Mesendoderm (in vitro differentiated cells): ENCODE measurements around the gene RAVER1. TPM values are rescaled to one million over a fixed set of nuclear protein-coding genes. Genes with fewer than 3 reads are reported as not detected.

ENCODE experiments used
- DNase-seq: peaks from one replicate; pipeline ENCODE4 v3.0.0; 2013
- H2AK5ac ChIP-seq: 2 replicates; pipeline ENCODE4 v1.6.1; 2013; ENCODE audit warnings: low read length, inconsistent platforms
- H2BK120ac ChIP-seq: 2 replicates; pipeline ENCODE4 v1.6.1; 2013; ENCODE audit warnings: low read depth, mild to moderate bottlenecking, low read length, moderate library complexity, mixed read lengths
- H2BK15ac ChIP-seq: replicated peaks from 2 replicates; pipeline ENCODE4 v1.6.1; 2013; ENCODE audit warnings: low read depth, mild to moderate bottlenecking, moderate library complexity
- H2BK5ac ChIP-seq: 2 replicates; pipeline ENCODE4 v1.6.1; 2013; ENCODE audit warnings: low read length, inconsistent platforms
- H3K18ac ChIP-seq: 2 replicates; pipeline ENCODE4 v1.6.1; 2013; ENCODE audit warnings: mild to moderate bottlenecking, low read length, mixed read lengths
- H3K23ac ChIP-seq: one replicate; pipeline ENCODE4 v1.6.1; 2013; ENCODE audit warnings: low read length
- H3K27ac ChIP-seq: 2 replicates; pipeline ENCODE4 v1.5.1; 2013; ENCODE audit warnings: low read depth, mild to moderate bottlenecking, inconsistent platforms, low read length, moderate library complexity
- H3K27me3 ChIP-seq: 2 replicates; pipeline ENCODE4 v1.6.1; 2013; ENCODE audit warnings: low read length, control low read depth, mild to moderate bottlenecking, inconsistent platforms; ENCODE audit not compliant: insufficient read depth, poor library complexity
- H3K36me3 ChIP-seq: 2 replicates; pipeline ENCODE4 v1.6.1; 2013; ENCODE audit warnings: low read length, inconsistent platforms; ENCODE audit not compliant: control insufficient read depth, insufficient read depth
- H3K4ac ChIP-seq: one replicate; pipeline ENCODE4 v1.6.1; 2013; ENCODE audit warnings: low read depth, mild to moderate bottlenecking, low read length, moderate library complexity
- H3K4me1 ChIP-seq: 2 replicates; pipeline ENCODE4 v1.6.1; 2013; ENCODE audit warnings: low read depth, low read length, inconsistent platforms; ENCODE audit not compliant: control insufficient read depth
- H3K4me2 ChIP-seq: 2 replicates; pipeline ENCODE4 v1.6.1; 2013; ENCODE audit warnings: low read length
- H3K4me3 ChIP-seq: 2 replicates; pipeline ENCODE4 v1.5.1; 2013; ENCODE audit warnings: mild to moderate bottlenecking, low read length
- H3K56ac ChIP-seq: one replicate; pipeline ENCODE4 v1.6.1; 2013; ENCODE audit warnings: low read length
- H3K79me1 ChIP-seq: 2 replicates; pipeline ENCODE4 v1.6.1; 2013; ENCODE audit warnings: low read length, inconsistent platforms
- H3K79me2 ChIP-seq: 2 replicates; pipeline ENCODE4 v1.6.1; 2013; ENCODE audit warnings: mild to moderate bottlenecking, low read length; ENCODE audit not compliant: control insufficient read depth, insufficient read depth
- H3K9ac ChIP-seq: 2 replicates; pipeline ENCODE4 v1.6.1; 2013; ENCODE audit warnings: low read length, inconsistent platforms
- H4K5ac ChIP-seq: one replicate; pipeline ENCODE4 v1.6.1; 2013; ENCODE audit warnings: low read length
- H4K8ac ChIP-seq: one replicate; pipeline ENCODE4 v1.6.1; 2013; ENCODE audit warnings: low read depth, mild to moderate bottlenecking, control low read depth, low read length, moderate library complexity
- whole genome bisulfite sequencing: extraction: QIAGEN DNeasy Blood & Tissue Kit; methylation state at CpG from one replicate; pipeline ENCODE4 v1.1.7; 2013; ENCODE audit warnings: low lambda C conversion rate, missing lambda C conversion rate; ENCODE audit not compliant: insufficient coverage; ENCODE audit errors: extremely low coverage; 5-methylcytosine and 5-hydroxymethylcytosine counted together
- small RNA-seq: library from polyadenylated mRNA; stranded (forward); fragments of <200 nt; extraction: miRNeasy Mini kit (QIAGEN cat#:217004); gene quantifications from one replicate; pipeline ENCODE3, GENCODE V24; 2013; ENCODE audit not compliant: insufficient read depth

Gene RAVER1

DNA sequence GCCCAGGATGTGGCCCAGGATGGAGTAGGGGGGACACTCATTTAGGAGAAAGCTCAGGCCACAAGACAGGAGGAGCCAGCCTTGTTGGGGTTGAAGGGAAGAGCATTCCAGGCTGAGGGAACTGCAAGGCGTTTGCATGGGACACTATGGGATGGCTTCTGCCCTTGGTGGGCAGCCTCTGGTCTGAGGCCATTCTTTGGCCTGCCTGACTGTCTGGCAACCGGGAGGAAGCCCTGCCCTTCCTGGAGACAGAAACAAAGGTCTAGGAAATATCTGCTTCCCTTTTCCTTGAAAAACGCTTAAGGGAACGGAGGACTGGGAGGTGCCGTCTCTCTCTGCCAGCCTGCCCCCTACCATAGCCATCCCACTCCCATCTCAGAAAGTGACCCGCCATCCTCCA, 65.3 kb downstream of the RAVER1 start:
- no peaks in the 10 kb centered on the region for H3K79me1 ChIP-seq
- H3K4me3 ChIP-seq, result no peak overlapping the region
- no peak overlapping the region for H3K18ac ChIP-seq
- H2BK15ac ChIP-seq, result no peak overlapping the region
- no CpG with 5 or more reads among the region's 6 CpGs for WGBS
- H3K23ac ChIP-seq, result no peak overlapping the region
- DNase-seq, result no peak
- no peak overlapping the region for H2AK5ac ChIP-seq
- H3K27ac ChIP-seq, result no peak overlapping the region
- no peak overlapping the region for H3K4ac ChIP-seq
- H3K36me3 ChIP-seq, result no peaks in the 10 kb centered on the region
- H4K5ac ChIP-seq, result no peak overlapping the region
- H4K8ac ChIP-seq, result no peak overlapping the region
- no peak overlapping the region for H2BK120ac ChIP-seq
- no peak overlapping the region for H3K4me2 ChIP-seq
- H3K4me1 ChIP-seq, result no peaks in the 10 kb centered on the region
- no peak overlapping the region for H2BK5ac ChIP-seq
- no peaks in the 10 kb centered on the region for H3K79me2 ChIP-seq
- H3K27me3 ChIP-seq, result peaks cover 6% of the 10 kb centered on the region
- no peak overlapping the region for H3K9ac ChIP-seq
- no peak overlapping the region for H3K56ac ChIP-seq

DNA sequence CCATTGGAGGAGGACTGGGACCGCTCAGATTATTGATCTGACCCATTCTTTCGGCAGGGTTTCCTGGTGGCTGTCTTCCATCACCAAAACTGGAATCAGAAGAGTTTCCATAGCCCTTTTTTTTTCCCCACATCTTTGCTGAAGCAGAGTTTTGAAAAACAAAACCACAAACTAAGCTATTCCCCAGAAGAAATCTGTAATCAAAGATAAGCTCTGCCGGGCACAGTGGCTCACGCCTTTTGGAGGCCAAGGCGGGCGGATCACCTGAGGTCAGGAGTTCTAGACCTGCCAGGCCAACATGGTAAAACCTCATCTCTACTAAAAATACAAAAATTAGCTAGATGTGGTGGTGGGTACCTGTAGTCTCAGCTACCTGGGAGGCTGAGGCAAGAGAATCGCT, 66.6 kb downstream of the RAVER1 start:
- no peak overlapping the region for H3K9ac ChIP-seq
- H3K4ac ChIP-seq, result no peak overlapping the region
- H2BK120ac ChIP-seq, result no peak overlapping the region
- no CpG with 5 or more reads among the region's 7 CpGs for WGBS
- no peak for DNase-seq
- H2BK5ac ChIP-seq, result no peak overlapping the region
- H3K79me2 ChIP-seq, result no peaks in the 10 kb centered on the region
- H3K27me3 ChIP-seq, result peaks cover 5% of the 10 kb centered on the region
- H3K18ac ChIP-seq, result no peak overlapping the region
- no peak overlapping the region for H2BK15ac ChIP-seq
- H3K56ac ChIP-seq, result no peak overlapping the region
- no peaks in the 10 kb centered on the region for H3K36me3 ChIP-seq
- H3K23ac ChIP-seq, result no peak overlapping the region
- no peak overlapping the region for H2AK5ac ChIP-seq
- H3K79me1 ChIP-seq, result no peaks in the 10 kb centered on the region
- H4K5ac ChIP-seq, result no peak overlapping the region
- H3K4me2 ChIP-seq, result no peak overlapping the region
- H3K4me3 ChIP-seq, result no peak overlapping the region
- no peak overlapping the region for H3K27ac ChIP-seq
- no peak overlapping the region for H4K8ac ChIP-seq
- H3K4me1 ChIP-seq, result no peaks in the 10 kb centered on the region

Small RNAs within 50 kb of the gene (small RNA-seq; reads per million reads assigned to genes)
- gene AC011511.1, result not detected
- gene AC011511.4, result not detected
